MM.1S (cell line): ENCODE measurements around the gene SBF1.
A peak's percentile ranks its signal among the peaks of the same experiment; 100 is the strongest.
"Not testable (repeated sequence)": the region's sequence is repeated elsewhere in the genome, so short reads cannot be mapped to it uniquely, and the experiment has no call there.

Source experiments
- DNase-seq: peaks from one replicate; pipeline ENCODE4 v3.0.0-alpha.2; 2015
- H2AFZ ChIP-seq: fragments of 300-600 bp; sonication (generic); 2 replicates; pipeline ENCODE4 v1.6.0; 2016; ENCODE audit warnings: antibody characterized with exemption, low read length
- H3F3A ChIP-seq: fragments of 300-600 bp; sonication (generic); 2 replicates; pipeline ENCODE4 v1.6.1; 2016; ENCODE audit warnings: mild to moderate bottlenecking, antibody characterized with exemption, low read length, moderate library complexity, mixed read lengths; ENCODE audit not compliant: insufficient read depth
- H3K27ac ChIP-seq: fragments of 300-600 bp; sonication (generic); 2 replicates; pipeline ENCODE4 v1.5.1; 2016; ENCODE audit warnings: mild to moderate bottlenecking, low read length
- H3K27me3 ChIP-seq: fragments of 300-600 bp; sonication (generic); replicated peaks from 2 replicates; pipeline ENCODE4 v1.6.0; 2016; ENCODE audit warnings: low read length; ENCODE audit not compliant: insufficient read depth
- H3K36me3 ChIP-seq: fragments of 300-600 bp; sonication (generic); replicated peaks from 2 replicates; pipeline ENCODE4 v1.6.1; 2016; ENCODE audit warnings: mild to moderate bottlenecking, low read length, mixed read lengths; ENCODE audit not compliant: insufficient read depth
- H3K4me1 ChIP-seq: fragments of 300-600 bp; sonication (generic); 2 replicates; pipeline ENCODE4 v1.6.1; 2016; ENCODE audit warnings: low read length, mixed read lengths
- H3K4me2 ChIP-seq: fragments of 300-600 bp; sonication (generic); 2 replicates; pipeline ENCODE4 v1.6.0; 2016; ENCODE audit warnings: low read depth, low read length
- H3K4me3 ChIP-seq: fragments of 300-600 bp; sonication (generic); 2 replicates; pipeline ENCODE4 v1.5.1; 2016; ENCODE audit warnings: low read length, mixed read lengths
- H3K79me2 ChIP-seq: fragments of 300-600 bp; sonication (generic); 2 replicates; pipeline ENCODE4 v1.6.1; 2016; ENCODE audit warnings: mixed run types, low read length, mixed read lengths
- H3K9ac ChIP-seq: fragments of 300-600 bp; sonication (generic); 2 replicates; pipeline ENCODE4 v1.6.1; 2016; ENCODE audit warnings: low read length, mixed read lengths
- H3K9me2 ChIP-seq: fragments of 300-600 bp; sonication (generic); replicated peaks from 2 replicates; pipeline ENCODE4 v1.6.1; 2016; ENCODE audit warnings: mild to moderate bottlenecking, low read length, mixed read lengths; ENCODE audit not compliant: insufficient read depth
- H3K9me3 ChIP-seq: fragments of 300-600 bp; sonication (generic); replicated peaks from 2 replicates; pipeline ENCODE4 v1.6.1; 2016; ENCODE audit warnings: mild to moderate bottlenecking, low read length, mixed read lengths; ENCODE audit not compliant: insufficient read depth
- H4K20me1 ChIP-seq: fragments of 300-600 bp; sonication (generic); 2 replicates; pipeline ENCODE4 v1.6.1; 2016; ENCODE audit warnings: mild to moderate bottlenecking, low read length, moderate library complexity, mixed read lengths; ENCODE audit not compliant: insufficient read depth
- EZH2 ChIP-seq: fragments of 300-600 bp; sonication (generic); optimal IDR thresholded peaks from 2 replicates; pipeline ENCODE3; 2017; ENCODE audit warnings: low read depth, mild to moderate bottlenecking, antibody characterized with exemption, low read length, mixed read lengths
- EZH2phosphoT487 ChIP-seq: fragments of 300-600 bp; sonication (generic); IDR thresholded peaks from 2 replicates; pipeline ENCODE4 v1.6.1; 2018; ENCODE audit warnings: antibody characterized with exemption, low read length
- TF ChIP-seq, protein P1 (sequence below): fragments of 300-600 bp; sonication (generic); IDR thresholded peaks from 2 replicates; pipeline ENCODE4 v1.5.1; 2016; ENCODE audit warnings: antibody characterized with exemption, low read length, mixed read lengths

SBF1 gene

DNA sequence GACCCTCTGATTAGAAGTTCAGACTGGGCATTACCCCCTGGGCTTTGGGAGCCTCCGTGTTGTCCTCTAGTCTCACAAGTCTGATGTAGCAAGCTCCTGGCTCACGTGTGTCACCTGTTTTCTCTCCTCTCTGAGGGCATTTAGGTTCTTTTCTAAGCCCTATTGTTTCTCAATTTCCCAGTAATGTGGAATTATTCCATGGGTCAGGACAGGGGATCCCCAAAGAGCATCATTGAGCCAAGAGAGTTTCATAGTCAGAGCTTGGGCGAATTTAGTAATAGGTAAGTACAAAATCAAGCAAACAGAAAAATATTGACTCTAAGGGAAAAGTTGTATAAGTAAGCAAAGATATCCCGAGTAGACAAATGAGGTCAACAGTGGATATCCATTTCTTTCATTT is 74.4 kb downstream of the SBF1 start:
- Histone ChIP-seq H2AFZ (no peak overlapping the region), H4K20me1 (no peaks in the 10 kb centered on the region), H3K4me3 (no peak overlapping the region), H3F3A (peaks cover 3% of the 10 kb centered on the region; the same call in 1 of the 2 replicates), H3K79me2 (peaks cover 21% of the 10 kb centered on the region), H3K9ac (no peak overlapping the region), H3K27ac (no peak overlapping the region), H3K9me3 (no peaks in the 10 kb centered on the region), H3K27me3 (no peaks in the 10 kb centered on the region), H3K4me2 (no peak overlapping the region), H3K4me1 (peaks cover 10% of the 10 kb centered on the region), H3K36me3 (no peaks in the 10 kb centered on the region), H3K9me2 (no peaks in the 10 kb centered on the region)
- DNase-seq = no peak
- TF ChIP-seq, protein P1, sequence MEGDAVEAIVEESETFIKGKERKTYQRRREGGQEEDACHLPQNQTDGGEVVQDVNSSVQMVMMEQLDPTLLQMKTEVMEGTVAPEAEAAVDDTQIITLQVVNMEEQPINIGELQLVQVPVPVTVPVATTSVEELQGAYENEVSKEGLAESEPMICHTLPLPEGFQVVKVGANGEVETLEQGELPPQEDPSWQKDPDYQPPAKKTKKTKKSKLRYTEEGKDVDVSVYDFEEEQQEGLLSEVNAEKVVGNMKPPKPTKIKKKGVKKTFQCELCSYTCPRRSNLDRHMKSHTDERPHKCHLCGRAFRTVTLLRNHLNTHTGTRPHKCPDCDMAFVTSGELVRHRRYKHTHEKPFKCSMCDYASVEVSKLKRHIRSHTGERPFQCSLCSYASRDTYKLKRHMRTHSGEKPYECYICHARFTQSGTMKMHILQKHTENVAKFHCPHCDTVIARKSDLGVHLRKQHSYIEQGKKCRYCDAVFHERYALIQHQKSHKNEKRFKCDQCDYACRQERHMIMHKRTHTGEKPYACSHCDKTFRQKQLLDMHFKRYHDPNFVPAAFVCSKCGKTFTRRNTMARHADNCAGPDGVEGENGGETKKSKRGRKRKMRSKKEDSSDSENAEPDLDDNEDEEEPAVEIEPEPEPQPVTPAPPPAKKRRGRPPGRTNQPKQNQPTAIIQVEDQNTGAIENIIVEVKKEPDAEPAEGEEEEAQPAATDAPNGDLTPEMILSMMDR = no peak
- TF ChIP-seq EZH2 (no peak), EZH2phosphoT487 (no peak)

DNA sequence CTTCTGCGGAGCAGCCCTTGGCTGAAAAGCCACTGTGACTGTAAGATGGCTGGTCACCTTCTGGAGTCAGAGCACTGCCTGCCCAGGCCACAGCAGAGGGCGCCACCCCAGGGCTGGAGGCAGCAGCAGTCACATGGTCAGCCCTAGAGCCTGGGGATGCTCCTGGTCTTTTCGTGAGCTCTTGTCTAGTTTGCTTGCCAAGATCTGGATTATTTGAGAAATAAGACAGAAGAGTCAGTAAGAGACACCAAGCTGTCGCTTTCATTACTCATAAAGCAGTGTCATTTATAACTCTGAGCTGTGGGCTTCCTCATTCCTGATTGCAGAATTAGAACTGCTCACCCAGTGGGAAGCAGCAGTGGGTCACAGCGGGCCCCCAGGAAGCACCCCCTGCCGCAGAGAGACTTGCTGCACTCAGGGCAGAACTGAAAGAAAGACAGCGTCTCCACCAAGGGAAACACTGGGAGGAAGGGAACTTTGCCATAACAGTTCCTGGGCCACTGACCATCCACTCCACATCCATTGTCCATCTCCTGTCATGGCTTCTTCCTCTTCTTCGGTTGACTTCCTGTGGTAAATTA is 75.0 kb downstream of the SBF1 start:
- peaks cover 3% of the 10 kb centered on the region; the same call in 1 of the 2 replicates for H3F3A ChIP-seq
- DNase-seq = no peak
- H3K9me3 ChIP-seq = no peaks in the 10 kb centered on the region
- H3K4me3 ChIP-seq = no peak overlapping the region
- no peaks in the 10 kb centered on the region for H3K36me3 ChIP-seq
- H3K9me2 ChIP-seq = no peaks in the 10 kb centered on the region
- H3K27me3 ChIP-seq = no peaks in the 10 kb centered on the region
- no peak overlapping the region for H2AFZ ChIP-seq
- H3K4me2 ChIP-seq = no peak overlapping the region
- no peaks in the 10 kb centered on the region for H4K20me1 ChIP-seq
- peaks cover 19% of the 10 kb centered on the region for H3K79me2 ChIP-seq
- TF ChIP-seq EZH2phosphoT487 = no peak
- TF ChIP-seq, protein P1 = peak; percentile 44
- no peak overlapping the region for H3K27ac ChIP-seq
- H3K9ac ChIP-seq = no peak overlapping the region
- H3K4me1 ChIP-seq = peaks cover 10% of the 10 kb centered on the region

DNA sequence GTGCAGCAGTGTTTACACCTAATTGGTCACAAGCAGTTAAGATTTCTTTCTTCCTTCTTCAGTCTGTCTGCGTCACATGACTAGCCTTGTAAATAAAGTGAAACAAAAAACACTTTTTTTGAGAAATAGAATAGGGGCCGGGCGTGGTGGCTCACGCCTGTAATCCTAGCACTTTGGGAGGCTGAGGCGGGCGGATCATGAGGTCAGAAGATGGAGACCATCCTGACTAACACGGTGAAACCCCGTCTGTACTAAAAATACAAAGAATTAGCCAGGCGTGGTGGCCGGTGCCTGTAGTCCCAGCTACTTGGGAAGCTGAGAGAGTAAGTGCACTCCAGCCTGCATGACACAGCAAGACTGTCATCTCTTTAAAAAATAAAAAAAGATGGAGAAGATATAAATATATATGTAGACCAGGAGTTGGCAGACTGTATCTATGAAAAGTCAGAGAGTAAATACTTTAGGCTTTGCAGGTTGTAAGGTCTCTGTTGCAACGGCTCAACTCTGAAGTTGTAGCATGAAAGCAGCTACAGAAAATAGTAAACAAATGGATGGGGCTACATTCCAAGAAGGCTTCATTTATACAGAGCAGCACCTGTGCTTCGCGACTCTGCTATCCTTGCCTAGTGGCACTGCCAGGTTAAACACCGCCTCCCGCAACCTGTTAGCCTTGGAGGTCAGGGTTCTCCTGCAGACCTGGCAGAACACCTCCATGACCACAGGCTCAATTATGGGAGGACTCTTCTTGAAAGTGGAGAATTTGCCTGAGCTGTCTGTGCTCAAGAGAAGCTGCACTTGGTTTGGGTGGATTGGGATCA is 75.8 kb downstream of the SBF1 start:
- Histone ChIP-seq H3K4me3 (no peak overlapping the region), H3F3A (peaks cover 3% of the 10 kb centered on the region; the same call in 1 of the 2 replicates), H4K20me1 (no peaks in the 10 kb centered on the region), H3K27me3 (no peaks in the 10 kb centered on the region), H3K36me3 (no peaks in the 10 kb centered on the region), H3K9ac (no peak overlapping the region), H2AFZ (no peak overlapping the region), H3K9me2 (no peaks in the 10 kb centered on the region), H3K9me3 (no peaks in the 10 kb centered on the region), H3K4me2 (no peak overlapping the region), H3K27ac (no peak overlapping the region), H3K4me1 (peaks cover 10% of the 10 kb centered on the region), H3K79me2 (peaks cover 16% of the 10 kb centered on the region)
- TF ChIP-seq EZH2 (no peak), EZH2phosphoT487 (no peak)
- TF ChIP-seq, protein P1 = no peak
- DNase-seq = no peak

DNA sequence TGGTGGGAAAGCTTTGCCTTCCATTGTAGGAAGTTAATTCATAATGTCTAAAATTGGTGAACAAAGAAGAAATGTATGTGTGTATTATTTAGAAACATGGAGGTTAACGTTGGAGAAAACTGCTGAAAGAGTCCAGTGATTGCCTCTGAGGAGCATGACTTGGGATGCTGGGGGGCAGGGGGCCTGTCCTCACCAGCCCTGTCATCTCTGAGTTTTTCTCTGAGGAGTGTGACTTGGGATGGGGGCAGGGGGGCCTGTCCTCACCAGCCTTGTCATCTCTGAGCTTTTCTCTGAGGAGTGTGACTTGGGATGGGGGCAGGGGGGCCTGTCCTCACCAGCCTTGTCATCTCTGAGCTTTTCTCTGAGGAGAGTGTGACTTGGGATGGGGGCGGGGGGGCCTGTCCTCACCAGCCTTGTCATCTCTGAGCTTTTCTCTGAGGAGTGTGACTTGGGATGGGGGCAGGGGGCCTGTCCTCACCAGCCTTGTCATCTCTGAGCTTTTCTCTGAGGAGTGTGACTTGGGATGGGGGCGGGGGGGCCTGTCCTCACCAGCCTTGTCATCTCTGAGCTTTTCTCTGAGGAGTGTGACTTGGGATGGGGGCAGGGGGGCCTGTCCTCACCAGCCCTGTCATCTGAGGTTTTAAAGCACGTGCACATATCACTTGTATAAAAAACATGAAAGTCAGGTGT is 77.3 kb downstream of the SBF1 start:
- not testable (repeated sequence) for H2AFZ ChIP-seq, H3F3A ChIP-seq, DNase-seq, H3K4me3 ChIP-seq, H3K4me1 ChIP-seq, H3K4me2 ChIP-seq, H3K9me2 ChIP-seq, H3K36me3 ChIP-seq, H3K9me3 ChIP-seq, H3K79me2 ChIP-seq, H4K20me1 ChIP-seq, H3K27me3 ChIP-seq, H3K9ac ChIP-seq, H3K27ac ChIP-seq
